Psoas muscle (tissue), 8 donors: Measurements from ENCODE around the gene SPON1. TPM values are rescaled to one million over a fixed set of nuclear protein-coding genes. Genes with fewer than 3 reads are reported as not detected.
A peak's percentile ranks its signal among the peaks of the same experiment; 100 is the strongest.
"Not testable (repeated sequence)": the region's sequence is repeated elsewhere in the genome, so short reads cannot be mapped to it uniquely, and the experiment has no call there.

Experiments
- ATAC-seq, 4 donors: fragments of 200-7000 bp; cut with Tn5 transposase; one replicate each; pipeline ENCODE4 v1.9.1; 2020; ENCODE audit warnings: moderate library complexity in 3 of 4, mild to moderate bottlenecking in 2 of 4
- DNase-seq, 2 donors: peaks; one replicate each; pipeline ENCODE4 v3.0.0-alpha.2; 2020
- H3K27ac ChIP-seq: fragments of 200-600 bp; one replicate; pipeline ENCODE4 v1.8.0; 2022
- H3K27me3 ChIP-seq, 3 donors: fragments of 200-600 bp in 1 of 3; one replicate each; pipeline versions ENCODE4 v1.6.1 to v1.8.0; 2013 to 2022; ENCODE audit warnings: low read length in 2 of 3, mild to moderate bottlenecking in 2 of 3, moderate library complexity in 1 of 3; ENCODE audit not compliant: insufficient read depth in 3 of 3
- H3K36me3 ChIP-seq, 2 donors: fragments of 200-600 bp in 1 of 2; one replicate each; pipeline versions ENCODE4 v1.6.1 to v1.8.0; 2013 to 2022; ENCODE audit warnings: low read depth in 1 of 2, mild to moderate bottlenecking in 1 of 2, moderate library complexity in 1 of 2; ENCODE audit not compliant: insufficient read depth in 1 of 2
- H3K4me1 ChIP-seq: fragments of 200-600 bp; one replicate; pipeline ENCODE4 v1.8.0; 2022
- H3K4me3 ChIP-seq: fragments of 200-600 bp; one replicate; pipeline ENCODE4 v1.8.0; 2022; ENCODE audit warnings: mild to moderate bottlenecking
- H3K9me3 ChIP-seq: fragments of 200-600 bp; one replicate; pipeline ENCODE4 v1.8.0; 2022
- WGBS, 3 donors: extraction: QIAGEN DNeasy Blood & Tissue Kit; methylation state at CpG; one replicate each; pipeline versions ENCODE4 v1.1.6 to v1.1.7; 2013; 5-methylcytosine and 5-hydroxymethylcytosine counted together
- intact Hi-C, 2 donors: fragments of 100-400 bp; cut with DNase I; formaldehyde crosslinking; loops; one replicate each; pipeline versions ENCODE4 v1.11.0 to v1.14.2; 2022
- polyA plus RNA-seq, 3 donors: library from polyadenylated mRNA; stranded (reverse); fragments of 200-250 nt; gene quantifications; one replicate each; pipeline ENCODE4 v1.2.3, GENCODE V29; 2013
- total RNA-seq, 4 donors: library from RNA; stranded (reverse); fragmentation: NEBNext Ultra II Directional in 2 of 4; extraction: Animal tissue kit (Norgen Biotek cat#: 25700) in 2 of 4; gene quantifications; one replicate each; pipeline versions ENCODE4 v1.2.1 to v1.2.4, GENCODE V29; 2021 to 2023
- TF ChIP-seq, protein P1 (sequence below): fragments of 200-600 bp; IDR thresholded peaks from one replicate; pipeline ENCODE4 v1.8.0; 2022; ENCODE audit warnings: antibody characterized with exemption
- donor health status: healthy with polysubstance abuse.
- donor health status: DM: no; HTN: no; CAD: no; lungs with moderate emphysema.
- donor health status: Bipolar disorder and iron deficiency.
- donor health status: healthy.
- donor health status: DM: yes; HTN: yes; CAD: no.
- donor health status: DM: no; HTN: no; CAD: no.
- donor health status: DM: no; HTN: no; CAD: no.
- donor health status: DM: yes; HTN: yes; CAD: no.

The SPON1 gene
- total and polyA plus RNA-seq, 7 donors = 0.24 to 1.6 (median 1.2) TPM

DNA sequence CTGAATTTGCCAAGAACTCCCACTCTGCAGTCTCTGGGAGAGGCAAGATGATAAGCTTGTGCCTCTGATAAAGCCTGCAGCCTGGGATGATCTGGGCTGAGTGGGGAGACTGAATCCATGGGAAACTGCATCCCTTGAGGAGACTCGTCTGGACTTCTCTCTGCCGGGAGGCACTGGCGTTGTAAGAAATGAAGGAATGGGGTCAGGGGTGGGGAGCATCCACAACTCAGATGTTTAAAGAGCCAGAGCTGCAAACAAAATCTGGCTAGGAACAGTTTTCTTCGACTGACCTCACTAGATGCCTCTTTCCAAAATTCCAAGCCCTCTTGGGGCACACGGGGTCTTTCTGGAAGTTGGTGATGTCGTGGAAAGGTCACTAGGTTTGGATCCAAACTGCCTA is 64.4 kb downstream of the SPON1 start:
- no peak overlapping the region for H3K4me3 ChIP-seq
- peaks cover 0 to 4% (median 0%) of the 10 kb centered on the region in 3 donors for H3K27me3 ChIP-seq
- intact Hi-C loops = no loop called here
- H3K27ac ChIP-seq = no peak overlapping the region
- no peak for ATAC-seq
- TF ChIP-seq, protein P1, sequence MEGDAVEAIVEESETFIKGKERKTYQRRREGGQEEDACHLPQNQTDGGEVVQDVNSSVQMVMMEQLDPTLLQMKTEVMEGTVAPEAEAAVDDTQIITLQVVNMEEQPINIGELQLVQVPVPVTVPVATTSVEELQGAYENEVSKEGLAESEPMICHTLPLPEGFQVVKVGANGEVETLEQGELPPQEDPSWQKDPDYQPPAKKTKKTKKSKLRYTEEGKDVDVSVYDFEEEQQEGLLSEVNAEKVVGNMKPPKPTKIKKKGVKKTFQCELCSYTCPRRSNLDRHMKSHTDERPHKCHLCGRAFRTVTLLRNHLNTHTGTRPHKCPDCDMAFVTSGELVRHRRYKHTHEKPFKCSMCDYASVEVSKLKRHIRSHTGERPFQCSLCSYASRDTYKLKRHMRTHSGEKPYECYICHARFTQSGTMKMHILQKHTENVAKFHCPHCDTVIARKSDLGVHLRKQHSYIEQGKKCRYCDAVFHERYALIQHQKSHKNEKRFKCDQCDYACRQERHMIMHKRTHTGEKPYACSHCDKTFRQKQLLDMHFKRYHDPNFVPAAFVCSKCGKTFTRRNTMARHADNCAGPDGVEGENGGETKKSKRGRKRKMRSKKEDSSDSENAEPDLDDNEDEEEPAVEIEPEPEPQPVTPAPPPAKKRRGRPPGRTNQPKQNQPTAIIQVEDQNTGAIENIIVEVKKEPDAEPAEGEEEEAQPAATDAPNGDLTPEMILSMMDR = no peak
- no peak for DNase-seq
- WGBS, 3 donors = 20 to 32% (median 23%) methylated on average over 6 of the region's 6 CpGs
- no peaks in the 10 kb centered on the region for H3K4me1 ChIP-seq
- no peaks in the 10 kb centered on the region for H3K36me3 ChIP-seq
- H3K9me3 ChIP-seq = no peaks in the 10 kb centered on the region

DNA sequence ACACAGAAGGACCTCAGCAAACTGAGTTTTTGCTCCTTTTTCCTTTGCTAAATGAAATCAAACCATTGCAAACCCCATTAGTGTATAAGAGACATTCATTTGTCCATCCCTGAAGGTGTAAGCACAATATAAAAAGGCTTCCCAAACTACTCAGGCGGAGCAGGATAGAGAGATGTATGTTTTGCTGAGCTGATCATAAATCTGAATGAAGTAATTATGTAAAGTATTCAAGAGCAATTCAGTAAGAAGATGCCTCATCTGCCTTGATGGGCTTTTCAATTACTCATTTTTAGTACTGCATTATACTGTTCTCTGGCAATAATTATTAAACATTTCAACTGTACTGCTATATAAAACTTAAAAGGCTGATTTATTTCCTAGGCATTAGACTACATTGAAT is 65.0 kb downstream of the SPON1 start:
- DNase-seq = no peak
- no peak overlapping the region for H3K4me3 ChIP-seq
- H3K9me3 ChIP-seq = no peaks in the 10 kb centered on the region
- no peak for ATAC-seq
- no peak overlapping the region for H3K27ac ChIP-seq
- TF ChIP-seq, protein P1 = no peak
- no peaks in the 10 kb centered on the region for H3K36me3 ChIP-seq
- no peaks in the 10 kb centered on the region for H3K4me1 ChIP-seq
- H3K27me3 ChIP-seq = peaks cover 0 to 4% (median 0%) of the 10 kb centered on the region in 3 donors
- WGBS, 3 donors = 95 to 100% (median 95%) methylated on average over 1 of the region's 1 CpG
- intact Hi-C loops = no loop called here

DNA sequence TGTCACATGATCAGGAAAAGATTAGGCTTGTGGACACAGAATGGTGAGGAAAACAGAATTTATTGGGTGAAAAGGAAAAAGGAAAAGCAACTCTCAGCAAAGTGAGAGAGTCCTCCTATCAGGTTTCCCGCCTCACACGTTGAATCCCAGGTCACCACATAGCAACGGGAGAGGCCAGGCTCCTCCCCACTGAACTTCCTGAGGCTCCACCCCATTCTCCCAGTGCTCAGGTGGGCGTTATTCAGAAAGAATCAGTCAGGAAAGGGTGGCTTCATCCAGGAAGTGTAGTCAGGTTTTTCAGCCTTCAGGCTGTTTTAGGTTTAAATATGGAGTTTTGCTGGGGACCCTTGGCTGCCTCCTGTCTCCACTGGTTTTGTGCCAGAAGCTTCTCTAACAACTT is 66.9 kb downstream of the SPON1 start:
- DNase-seq = no peak
- intact Hi-C loops = no loop called here
- Histone ChIP-seq H3K27ac (no peak overlapping the region), H3K9me3 (no peaks in the 10 kb centered on the region), H3K4me1 (no peaks in the 10 kb centered on the region), H3K36me3 (no peaks in the 10 kb centered on the region), H3K27me3 (peaks cover 0 to 4% (median 0%) of the 10 kb centered on the region in 3 donors), H3K4me3 (no peak overlapping the region)
- WGBS, 3 donors = 27 to 32% (median 32%) methylated on average over 4 of the region's 4 CpGs
- TF ChIP-seq, protein P1 = no peak
- no peak for ATAC-seq

DNA sequence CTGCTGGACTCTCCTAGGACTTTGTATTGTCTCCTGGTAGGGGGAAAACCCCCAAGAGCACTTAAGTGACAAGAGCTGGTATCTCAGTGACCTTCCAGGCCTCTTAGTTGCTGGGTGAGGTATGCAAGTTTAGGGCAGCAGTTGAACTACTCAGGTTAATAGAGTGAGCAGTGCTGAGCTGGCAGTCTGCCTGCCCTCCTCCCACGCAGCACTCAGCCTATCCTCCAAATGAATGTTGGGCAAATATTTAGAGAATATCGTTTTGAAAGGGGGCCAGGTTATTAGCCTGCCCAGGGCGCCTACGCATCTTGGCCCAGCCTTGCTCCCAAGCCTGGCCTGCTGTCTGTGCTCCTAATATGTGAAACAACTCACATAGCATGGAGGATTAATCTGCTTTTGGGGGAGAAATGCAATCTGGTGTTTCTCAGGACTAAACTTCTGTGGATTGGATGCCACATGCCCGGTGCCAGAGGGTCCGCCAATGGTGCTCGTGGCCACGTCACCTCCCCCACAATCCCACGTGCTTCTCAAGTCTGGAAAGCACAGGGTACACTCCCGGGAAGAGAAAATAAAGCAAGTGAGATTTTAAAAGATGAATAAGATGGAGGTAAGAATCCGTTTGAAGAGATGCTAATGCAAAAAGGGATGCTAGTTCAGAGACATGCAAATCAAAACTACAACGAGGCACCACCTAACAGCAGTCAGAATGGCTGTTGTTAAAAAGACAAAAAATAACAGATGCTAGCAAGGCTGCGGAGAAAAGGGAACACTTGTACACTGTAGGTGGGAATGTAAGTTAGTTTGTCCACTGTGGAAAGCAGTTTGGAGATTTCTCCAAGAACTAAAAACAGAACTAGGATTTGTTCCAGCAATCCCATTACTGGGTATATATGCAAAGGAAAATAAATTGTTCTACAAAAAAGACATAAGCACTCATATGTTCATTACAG is 67.7 kb downstream of the SPON1 start:
- TF ChIP-seq, protein P1 = no peak
- H3K4me1 ChIP-seq = no peaks in the 10 kb centered on the region
- peak; percentile 58 to 66 for DNase-seq
- no peaks in the 10 kb centered on the region for H3K9me3 ChIP-seq
- 23 to 32% (median 24%) methylated on average over 13 of the region's 13 CpGs for WGBS, 3 donors
- intact Hi-C loops = no loop called here
- H3K27me3 ChIP-seq = peaks cover 0 to 4% (median 0%) of the 10 kb centered on the region in 3 donors
- H3K27ac ChIP-seq = no peak overlapping the region
- ATAC-seq = peak in 1 of 4 donors; percentile 56
- no peak overlapping the region for H3K4me3 ChIP-seq
- no peaks in the 10 kb centered on the region for H3K36me3 ChIP-seq

DNA sequence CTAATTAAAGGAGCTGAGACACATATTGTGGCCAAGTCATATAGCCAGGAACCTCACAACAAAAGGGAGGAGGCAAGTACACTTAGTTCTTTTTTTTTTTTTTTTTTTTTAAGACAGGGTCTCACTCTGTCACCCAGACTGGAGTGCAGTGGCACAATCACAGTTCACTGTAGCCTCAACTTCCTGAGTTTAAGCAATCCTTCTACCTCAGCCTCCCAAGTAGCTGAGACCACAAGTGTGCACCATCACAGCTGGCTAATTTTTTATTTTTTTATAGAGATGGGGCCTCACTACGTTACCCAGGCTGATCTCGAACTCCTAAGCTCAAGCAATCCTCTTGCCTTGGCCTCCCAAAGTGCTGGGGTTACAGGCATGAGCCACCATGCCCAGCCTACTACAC is 73.0 kb downstream of the SPON1 start:
- H3K4me3 ChIP-seq, H3K9me3 ChIP-seq, H3K27ac ChIP-seq, H3K27me3 ChIP-seq, intact Hi-C loops, H3K4me1 ChIP-seq, H3K36me3 ChIP-seq, DNase-seq, ATAC-seq: not testable (repeated sequence)
- WGBS, 3 donors = 87 to 92% (median 87%) methylated on average over 2 of the region's 2 CpGs
